ENCODE measurements around the gene CLP1.
"Not testable (repeated sequence)": the region's sequence is repeated elsewhere in the genome, so short reads cannot be mapped to it uniquely, and the experiment has no call there.

The CLP1 gene

DNA sequence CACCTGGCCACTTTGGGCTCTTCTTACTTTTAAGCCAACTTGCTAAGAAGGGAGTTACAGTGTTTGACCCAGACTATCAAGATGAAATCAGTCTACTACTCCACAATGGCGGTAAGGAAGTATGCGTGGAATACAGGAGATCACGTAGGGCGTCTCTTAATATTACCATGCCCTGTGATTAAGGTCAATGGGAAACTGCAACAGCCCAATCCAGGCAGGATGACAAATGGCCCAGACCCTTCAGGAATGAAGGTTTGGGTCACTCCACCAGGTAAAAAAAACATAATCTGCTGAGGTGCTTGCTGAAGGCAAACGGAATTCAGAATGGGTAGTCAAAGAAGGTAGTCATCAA is 6.8 kb upstream of the CLP1 start:
- Histone ChIP-seq H3K27me3 (ENCODE audit: insufficient read depth, poor library complexity, severe bottlenecking) (peaks cover 11% of the 10 kb centered on the region), H3K4me3 (replicated peaks; ENCODE audit: insufficient read depth, low read length) (no peak overlapping the region), H3K27ac (replicated peaks) (no peak overlapping the region)
- no peak for TF ChIP-seq CTCF (IDR thresholded peaks at IDR 0.05; ENCODE audit: insufficient read depth, low read length)
- TF ChIP-seq REST (IDR thresholded peaks at IDR 0.05; ENCODE audit: insufficient replicate concordance, low read depth): no peak
- TF ChIP-seq POLR2AphosphoS5 (IDR thresholded peaks at IDR 0.05; ENCODE audit: low read depth): no peak
- TF ChIP-seq GABPA (IDR thresholded peaks at IDR 0.05; ENCODE audit: low read depth): no peak
- TF ChIP-seq SPI1 (IDR thresholded peaks at IDR 0.05; ENCODE audit: borderline replicate concordance, low read depth): no peak
- no peak for DNase-seq (ENCODE audit: low read depth in 1 of 2, low spot score in 1 of 2)

DNA sequence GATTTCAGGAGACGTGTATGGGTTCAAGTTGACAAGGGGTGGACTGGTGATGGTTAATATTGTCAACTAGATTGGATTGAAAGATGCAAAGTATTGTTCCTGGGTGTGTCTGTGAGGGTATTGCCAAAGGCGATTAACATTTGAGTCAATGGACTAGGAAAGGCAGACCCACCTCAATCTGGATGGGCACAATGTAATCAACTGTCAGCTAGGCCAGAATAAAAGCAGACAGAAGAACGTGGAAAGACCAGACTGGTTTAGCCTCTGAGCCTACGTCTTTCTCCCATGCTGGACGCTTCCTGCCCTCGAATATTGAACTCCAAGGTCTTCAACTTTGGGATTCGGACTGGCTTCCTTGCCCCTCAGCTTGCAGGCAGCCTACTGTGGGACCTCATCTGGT is 6.2 kb upstream of the CLP1 start:
- peaks cover 11% of the 10 kb centered on the region for H3K27me3 ChIP-seq (ENCODE audit: insufficient read depth, poor library complexity, severe bottlenecking)
- no peak overlapping the region for H3K4me3 ChIP-seq (replicated peaks; ENCODE audit: insufficient read depth, low read length)
- no peak overlapping the region for H3K27ac ChIP-seq (replicated peaks)
- DNase-seq (ENCODE audit: low read depth in 1 of 2, low spot score in 1 of 2): no peak
- TF ChIP-seq SPI1 (IDR thresholded peaks at IDR 0.05; ENCODE audit: borderline replicate concordance, low read depth) (no peak), POLR2AphosphoS5 (IDR thresholded peaks at IDR 0.05; ENCODE audit: low read depth) (no peak), GABPA (IDR thresholded peaks at IDR 0.05; ENCODE audit: low read depth) (no peak), CTCF (IDR thresholded peaks at IDR 0.05; ENCODE audit: insufficient read depth, low read length) (no peak), REST (IDR thresholded peaks at IDR 0.05; ENCODE audit: insufficient replicate concordance, low read depth) (no peak)

- H3K27me3 ChIP-seq (ENCODE audit: insufficient read depth, poor library complexity, severe bottlenecking): not testable (repeated sequence)
- H3K4me3 ChIP-seq (replicated peaks; ENCODE audit: insufficient read depth, low read length): peak overlapping the region; percentile 15
- DNase-seq (ENCODE audit: low read depth in 1 of 2, low spot score in 1 of 2): peak in 1 of 2 experiments; percentile 83
- TF ChIP-seq SPI1 (IDR thresholded peaks at IDR 0.05; ENCODE audit: borderline replicate concordance, low read depth) (peak; percentile 16; the same call in 1 of the 2 replicates), POLR2AphosphoS5 (IDR thresholded peaks at IDR 0.05; ENCODE audit: low read depth) (0 out of 2 replicates have a peak, but pooled peaks have one; percentile 34)
- H3K27ac ChIP-seq (replicated peaks): peak overlapping the region; percentile 74
Measured at GRCh38 chr11:57652230-57652629, 5.3 kb upstream of the CLP1 start.

GRCh38 chr11:57652662-57653061 is 4.9 kb upstream of the CLP1 start:
- Histone ChIP-seq H3K27ac (replicated peaks) (peak overlapping the region; percentile 74), H3K27me3 (ENCODE audit: insufficient read depth, poor library complexity, severe bottlenecking) (peaks cover 7% of the 10 kb centered on the region), H3K4me3 (replicated peaks; ENCODE audit: insufficient read depth, low read length) (peak overlapping the region; percentile 15)
- no peak for DNase-seq (ENCODE audit: low read depth in 1 of 2, low spot score in 1 of 2)
- TF ChIP-seq SPI1 (IDR thresholded peaks at IDR 0.05; ENCODE audit: borderline replicate concordance, low read depth) (no peak), GABPA (IDR thresholded peaks at IDR 0.05; ENCODE audit: low read depth) (no peak), REST (IDR thresholded peaks at IDR 0.05; ENCODE audit: insufficient replicate concordance, low read depth) (no peak), CTCF (IDR thresholded peaks at IDR 0.05; ENCODE audit: insufficient read depth, low read length) (no peak), POLR2AphosphoS5 (IDR thresholded peaks at IDR 0.05; ENCODE audit: low read depth) (no peak)
